NOMO-1 (cell line): ENCODE measurements around the gene PCCA.
A peak's percentile ranks its signal among the peaks of the same experiment; 100 is the strongest.
"Not testable (repeated sequence)": the region's sequence is repeated elsewhere in the genome, so short reads cannot be mapped to it uniquely, and the experiment has no call there.

Experiments
- DNase-seq, 2 experiments: peaks; one replicate each; lab custom pipeline; 2025; ENCODE audit not compliant: unreplicated experiment in 2 of 2; lab: John Stamatoyannopoulos, UW

Gene PCCA

DNA sequence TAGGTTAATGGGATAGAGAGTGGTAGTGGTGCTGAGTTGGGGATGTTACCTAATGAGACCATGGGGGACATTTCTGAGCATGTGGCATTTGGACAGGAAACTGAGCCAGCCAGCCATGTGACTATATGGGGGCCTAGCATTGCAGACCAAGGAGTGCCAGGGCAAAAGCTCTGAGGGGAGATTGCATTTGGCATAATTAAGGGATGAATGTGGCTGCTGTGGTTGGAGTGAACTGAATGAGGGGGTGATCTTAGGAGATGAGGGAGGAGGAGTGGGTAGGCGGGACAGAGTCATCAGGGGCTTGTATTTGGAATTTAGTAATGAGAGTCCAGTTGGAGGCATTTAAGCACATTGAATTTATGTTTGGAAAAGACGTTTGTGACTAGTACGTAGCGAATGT is 6.6 kb downstream of the PCCA start:
- DNase-seq = no peak

DNA sequence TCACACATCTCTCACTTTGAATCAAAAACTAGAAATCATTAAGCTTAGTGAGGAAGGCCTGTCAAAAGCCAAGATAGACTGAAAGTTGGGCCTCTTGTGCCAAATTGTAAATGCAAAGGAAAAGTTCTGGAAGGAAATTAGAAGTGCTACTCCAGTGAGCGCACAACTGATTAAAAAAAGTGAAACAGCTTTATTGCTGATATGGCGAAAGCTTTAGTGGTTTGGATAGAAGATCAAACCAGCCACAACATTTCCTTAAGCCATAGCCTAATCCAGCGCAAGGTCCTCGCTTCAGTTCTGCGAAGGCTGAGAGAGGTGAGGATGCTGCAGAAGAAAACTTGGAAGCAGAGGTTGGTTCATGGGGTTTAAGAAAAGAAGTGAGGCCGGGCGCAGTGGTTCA is 7.6 kb downstream of the PCCA start:
- no peak for DNase-seq

DNA sequence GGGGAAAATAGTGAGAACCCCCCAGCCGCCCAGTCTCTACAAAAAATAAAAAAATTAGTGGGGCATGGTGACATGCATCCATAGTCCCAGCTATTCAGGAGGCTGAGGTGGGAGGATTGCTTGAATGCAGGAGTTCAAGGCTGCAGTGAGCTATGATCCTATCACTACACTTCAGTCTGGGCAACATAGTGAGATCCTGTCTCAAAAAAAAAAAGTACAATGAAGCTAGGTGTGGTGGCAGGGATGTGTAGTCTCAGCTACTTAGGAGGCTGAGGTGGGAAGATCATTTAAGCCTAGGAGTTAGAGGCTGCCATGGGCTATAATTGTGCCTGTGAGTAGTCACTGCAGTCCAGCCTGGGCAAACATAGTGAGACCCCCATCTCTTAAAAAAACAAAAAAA is 8.9 kb downstream of the PCCA start:
- no peak for DNase-seq

GRCh38 chr13:100098445-100099116 is 9.7 kb downstream of the PCCA start:
- DNase-seq = no peak

- not testable (repeated sequence) for DNase-seq
These were observed 10.2 kb downstream of the PCCA start for GRCh38 chr13:100099117-100099445.

- DNase-seq = no peak
These were observed 11.4 kb downstream of the PCCA start for GRCh38 chr13:100100115-100100879.

DNA sequence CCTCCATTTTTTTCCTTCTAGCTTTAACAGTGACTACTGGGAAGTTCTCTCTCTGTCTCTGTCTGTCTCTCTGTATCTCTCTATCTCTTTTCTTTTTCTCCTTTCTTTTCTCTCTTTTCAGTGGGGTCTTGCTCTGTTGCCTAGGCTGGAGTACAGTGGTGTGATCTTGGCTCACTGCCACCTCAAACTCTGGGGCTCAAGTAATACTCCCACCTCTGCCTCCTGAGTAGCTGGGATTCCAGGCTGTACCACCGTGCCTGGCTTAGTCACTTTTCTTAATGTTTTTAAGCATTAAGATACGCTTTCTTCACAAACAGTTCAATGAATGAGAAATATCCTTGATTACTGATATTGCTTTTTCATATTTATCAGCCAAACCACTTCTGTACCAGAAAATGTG is 13.1 kb downstream of the PCCA start:
- DNase-seq = no peak

DNA sequence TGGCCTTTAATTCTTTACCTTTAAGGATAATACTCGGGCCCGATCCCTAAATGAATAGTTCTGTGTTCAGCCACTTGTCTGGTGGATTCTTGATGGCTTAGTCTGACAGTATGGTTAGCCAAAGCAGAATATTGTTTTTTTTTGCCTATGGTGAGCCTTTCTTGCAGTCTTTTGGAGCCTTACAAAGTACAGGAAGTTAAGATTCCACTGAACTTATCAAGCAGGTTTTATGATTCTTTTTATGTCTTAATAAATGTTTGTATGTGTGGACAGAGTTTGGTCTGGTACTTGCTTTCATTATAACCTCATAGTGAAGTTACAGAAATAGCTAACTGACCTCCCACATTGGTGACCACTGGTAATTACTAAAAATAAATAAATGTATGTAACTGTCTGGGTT is 17.1 kb downstream of the PCCA start:
- DNase-seq = no peak

DNA sequence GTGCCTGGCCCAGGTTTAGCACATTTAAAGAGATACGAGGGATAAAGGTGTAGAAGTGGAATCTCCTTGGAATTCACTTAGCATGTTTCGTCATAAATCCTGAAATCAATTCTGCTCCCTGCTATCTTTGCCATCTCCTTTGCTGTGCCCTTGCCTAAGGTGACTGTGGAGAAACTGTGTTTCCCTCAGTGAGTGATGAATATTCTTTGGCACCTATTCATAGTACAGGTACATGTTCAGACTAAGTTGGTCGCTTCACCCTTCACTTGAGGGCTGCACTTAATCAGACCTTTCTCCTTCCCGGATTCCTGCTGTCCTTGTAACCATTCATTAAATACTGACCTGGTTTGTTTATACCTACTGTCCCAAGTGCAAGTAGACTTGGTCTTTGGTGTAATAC is 17.8 kb downstream of the PCCA start:
- no peak for DNase-seq

- DNase-seq = no peak
These were observed 20.1 kb downstream of the PCCA start for GRCh38 chr13:100108913-100109507.

DNA sequence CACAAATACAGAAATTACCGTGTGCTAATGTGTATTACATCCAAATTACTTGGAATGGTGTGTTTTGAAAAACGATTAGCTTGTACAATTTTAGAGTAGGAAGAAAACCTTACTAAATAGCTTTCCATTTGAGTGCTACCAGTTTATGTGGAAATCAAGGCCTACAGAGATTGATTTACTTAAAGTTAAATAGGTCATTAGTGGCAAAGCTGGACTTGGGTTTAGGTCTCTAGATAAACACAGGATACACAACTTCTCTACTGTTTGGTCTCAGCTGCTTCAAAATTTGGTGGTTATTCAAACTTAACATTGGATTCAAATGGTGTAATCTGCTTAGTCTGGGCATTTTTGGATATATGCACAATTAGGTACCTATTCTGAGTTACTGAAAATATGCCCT is 21.4 kb downstream of the PCCA start:
- DNase-seq = no peak

GRCh38 chr13:100112186-100112838 is 23.4 kb downstream of the PCCA start:
- DNase-seq = no peak

DNA sequence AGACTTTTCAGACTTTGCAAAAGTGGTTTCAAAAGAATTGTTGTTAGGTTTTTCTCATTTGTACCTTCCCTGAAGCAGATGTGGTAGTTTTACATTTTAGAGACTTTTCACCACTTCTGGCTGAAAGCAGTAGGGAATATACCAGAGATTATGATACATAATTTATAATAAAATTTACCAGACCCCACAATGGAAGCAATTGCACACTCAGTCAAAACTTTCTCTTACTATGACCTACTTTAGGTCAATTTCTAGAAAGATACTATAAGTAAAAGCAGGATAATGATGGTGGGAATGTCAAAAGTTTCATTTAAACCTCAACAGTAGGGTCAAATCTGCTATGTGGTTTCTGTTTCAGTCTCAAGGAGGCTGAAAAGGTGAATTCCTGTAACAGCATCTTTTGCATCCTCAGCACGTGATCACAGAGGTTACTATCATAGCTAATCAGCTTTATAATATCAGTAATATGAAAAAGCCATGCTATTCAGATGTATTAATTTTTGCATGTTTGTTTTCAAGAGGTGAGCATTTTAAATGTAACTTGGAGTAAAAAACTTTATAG is 26.9 kb downstream of the PCCA start:
- no peak for DNase-seq

DNA sequence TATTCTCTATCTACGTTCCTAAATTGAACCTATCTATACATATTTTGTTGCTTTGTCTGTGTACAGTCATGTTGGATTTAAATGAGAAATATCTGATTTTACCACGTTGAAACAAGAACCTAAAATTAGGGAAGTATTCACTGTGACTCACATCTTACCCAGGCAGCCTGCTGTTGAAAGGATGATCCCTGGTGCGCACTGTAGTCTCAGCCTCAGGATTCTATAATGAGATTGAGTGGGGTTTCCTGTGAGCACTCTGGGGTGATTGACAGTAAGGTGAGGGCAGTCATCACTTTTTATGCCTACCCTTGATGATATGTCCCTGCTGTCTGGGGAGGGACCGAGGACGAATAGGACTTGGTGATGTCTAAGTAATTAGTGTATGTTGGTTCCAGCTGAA is 35.4 kb downstream of the PCCA start:
- DNase-seq = peak; percentile 22 to 89

DNA sequence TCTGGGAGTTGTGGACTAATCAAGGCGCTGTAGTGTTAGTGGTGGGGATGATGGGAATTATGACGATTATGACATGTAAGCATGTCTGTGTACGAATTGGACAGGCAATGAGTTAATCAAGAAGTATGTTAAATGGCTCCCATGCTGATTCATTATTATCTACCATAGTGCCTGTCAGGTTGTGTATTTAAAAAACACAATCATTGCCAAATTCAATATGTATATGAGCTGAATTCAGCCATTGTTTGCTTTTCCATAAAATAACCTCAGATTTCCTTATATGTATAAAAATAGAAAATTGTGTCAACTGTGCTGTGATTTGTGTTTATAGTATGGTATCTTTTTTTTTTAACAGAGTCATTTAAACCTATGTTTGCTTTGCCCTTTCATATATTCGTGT is 37.1 kb downstream of the PCCA start:
- DNase-seq = no peak

- peak in 1 of 2 experiments; percentile 44 for DNase-seq
These were observed 39.5 kb downstream of the PCCA start for GRCh38 chr13:100128373-100128772.

DNA sequence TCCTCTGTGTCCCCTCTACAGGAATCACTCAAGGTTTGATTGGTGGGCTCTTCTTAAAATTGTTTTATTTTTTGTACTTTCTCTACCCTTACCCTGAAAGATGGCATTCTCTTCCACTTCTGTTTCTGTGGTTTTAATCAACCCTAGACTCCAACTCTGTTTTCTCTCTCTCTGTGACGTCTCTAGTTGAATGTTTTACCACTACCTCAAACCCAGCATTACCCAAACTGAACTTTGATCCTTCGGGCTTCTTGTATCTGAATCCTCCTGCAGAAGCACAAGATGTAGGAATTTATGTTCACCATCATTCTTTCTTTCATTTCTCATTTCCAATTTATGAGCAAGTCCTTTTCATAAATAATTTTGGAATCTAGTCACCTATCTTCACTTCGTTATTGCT is 39.9 kb downstream of the PCCA start:
- peak; percentile 50 to 85 for DNase-seq

DNA sequence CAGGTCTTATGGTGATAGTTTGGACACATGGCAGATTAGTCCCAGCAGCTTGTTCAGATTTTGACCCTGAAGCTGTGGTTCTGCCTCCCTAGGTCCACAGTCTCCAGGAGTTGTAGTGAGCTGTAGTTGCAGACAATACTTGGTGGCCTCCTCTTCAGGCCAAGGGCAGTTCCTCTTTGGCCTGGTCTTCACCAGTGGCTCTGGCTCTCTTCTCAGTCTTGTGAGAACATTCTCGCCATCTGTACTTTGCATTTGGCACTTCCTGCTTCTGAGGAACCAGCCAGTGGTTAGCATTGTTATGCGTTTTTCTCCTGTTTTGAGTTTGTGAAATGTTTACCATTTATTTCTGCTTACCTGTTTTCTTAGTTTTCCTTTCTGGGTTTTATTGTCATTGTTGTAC is 40.7 kb downstream of the PCCA start:
- peak; percentile 44 to 73 for DNase-seq

DNA sequence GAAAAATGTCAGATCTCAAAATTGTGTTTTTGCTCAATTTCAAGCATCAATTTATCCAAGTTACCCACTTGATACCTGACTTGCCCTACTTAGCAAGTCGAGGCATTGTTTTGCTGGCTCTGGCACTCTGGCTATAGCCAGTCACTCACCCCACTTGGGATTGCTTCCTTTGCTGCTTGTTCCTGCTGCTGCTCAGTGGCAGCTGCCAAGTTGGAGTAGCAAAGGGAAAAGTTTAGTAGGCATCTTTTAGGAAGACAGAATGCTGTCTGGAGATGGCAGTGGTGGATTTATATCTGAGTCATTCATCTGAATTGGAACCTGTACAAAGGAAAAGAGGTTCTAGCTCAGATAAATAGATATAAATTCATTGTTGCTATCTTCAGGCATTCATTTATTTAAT is 41.2 kb downstream of the PCCA start:
- DNase-seq = no peak

- DNase-seq = no peak
These were observed 42.1 kb downstream of the PCCA start for GRCh38 chr13:100130930-100131511.
